ENCODE measurements around the gene ZNF555. TPM values are rescaled to one million over a fixed set of nuclear protein-coding genes. Genes with fewer than 3 reads are reported as not detected.

The ZNF555 gene
- total and polyA plus RNA-seq, 3 experiments from 2014 or later = 2.5 to 4.5 (median 3.0) TPM

DNA sequence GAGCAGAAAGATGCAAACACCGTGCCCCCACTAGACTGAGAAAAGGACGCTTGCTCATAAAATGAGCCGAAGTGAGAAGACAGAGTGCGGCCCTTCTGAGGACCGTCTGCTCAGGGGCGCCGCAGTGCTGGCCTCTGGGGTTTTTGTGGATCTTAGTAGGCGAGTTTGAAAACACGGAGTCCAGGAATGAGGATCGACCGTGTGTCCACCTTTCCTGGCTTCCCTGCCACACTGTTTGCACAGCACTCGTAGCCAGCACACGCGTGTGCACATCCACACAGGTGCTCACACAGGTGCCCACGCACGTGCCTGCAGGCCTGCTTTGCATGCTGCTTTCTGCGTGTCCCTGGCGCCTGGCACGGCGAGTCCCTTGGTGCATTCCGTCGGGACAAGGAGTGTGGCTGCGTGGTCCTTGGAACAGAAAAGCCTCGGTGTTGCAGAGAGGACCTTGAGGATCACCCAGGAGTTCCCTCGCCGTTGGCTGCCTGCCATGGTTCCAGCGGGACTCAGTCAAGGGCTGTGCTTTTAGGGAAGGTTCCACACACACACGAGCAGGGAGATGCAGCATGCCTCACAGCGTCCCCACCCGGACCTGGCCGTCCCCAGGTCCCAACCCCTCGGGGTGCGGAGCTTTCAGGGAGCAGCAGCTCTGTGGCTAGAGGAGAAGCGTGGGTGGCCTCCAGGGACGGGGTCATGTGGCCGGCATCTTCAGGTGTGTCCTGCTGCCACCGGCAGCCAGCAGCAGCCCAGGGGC lies 31.7 kb upstream of the ZNF555 start:
- Histone ChIP-seq H3K4me3 (ENCODE audit: low read length) (no peak overlapping the region), H3K27me3 (ENCODE audit: insufficient read depth, low read length, poor library complexity, severe bottlenecking) (no peaks in the 10 kb centered on the region), H3K9me3 (ENCODE audit: low read length) (no peaks in the 10 kb centered on the region), H3K27ac (ENCODE audit: low read depth, low read length) (no peak overlapping the region), H3K36me3 (ENCODE audit: insufficient read depth, low read length) (no peaks in the 10 kb centered on the region), H3K4me1 (ENCODE audit: insufficient read depth, low read length) (no peaks in the 10 kb centered on the region)
- Mint-ChIP-seq H3K4me3 (no peak overlapping the region), H3K36me3 (peaks cover 3 to 40% (median 7%) of the 10 kb centered on the region in 3 donors), H3K27me3 (no peaks in the 10 kb centered on the region), H3K4me1 (no peaks in the 10 kb centered on the region), H3K27ac (no peak overlapping the region), H3K9me3 (no peaks in the 10 kb centered on the region)
- POLR2A ChIA-PET = no interaction called here
- CTCF ChIA-PET = no interaction called here
- DNase-seq = no peak

GRCh38 chr19:2810141-2811091 lies 30.9 kb upstream of the ZNF555 start:
- Mint-ChIP-seq H3K36me3 (peaks cover 3 to 36% (median 7%) of the 10 kb centered on the region in 3 donors), H3K4me1 (no peaks in the 10 kb centered on the region), H3K27ac (no peak overlapping the region), H3K4me3 (no peak overlapping the region), H3K27me3 (no peaks in the 10 kb centered on the region), H3K9me3 (no peaks in the 10 kb centered on the region)
- Histone ChIP-seq H3K9me3 (ENCODE audit: low read length) (no peaks in the 10 kb centered on the region), H3K27ac (ENCODE audit: low read depth, low read length) (no peak overlapping the region), H3K4me1 (ENCODE audit: insufficient read depth, low read length) (no peaks in the 10 kb centered on the region), H3K4me3 (ENCODE audit: low read length) (no peak overlapping the region), H3K36me3 (ENCODE audit: insufficient read depth, low read length) (no peaks in the 10 kb centered on the region), H3K27me3 (ENCODE audit: insufficient read depth, low read length, poor library complexity, severe bottlenecking) (no peaks in the 10 kb centered on the region)
- DNase-seq = no peak
- CTCF ChIA-PET = interaction anchor here (0.6 kb wide), 1 partner anchor 32 kb away, joined by 3 read pairs; no protein-coding TSS in a partner anchor
- POLR2A ChIA-PET = no interaction called here

DNA sequence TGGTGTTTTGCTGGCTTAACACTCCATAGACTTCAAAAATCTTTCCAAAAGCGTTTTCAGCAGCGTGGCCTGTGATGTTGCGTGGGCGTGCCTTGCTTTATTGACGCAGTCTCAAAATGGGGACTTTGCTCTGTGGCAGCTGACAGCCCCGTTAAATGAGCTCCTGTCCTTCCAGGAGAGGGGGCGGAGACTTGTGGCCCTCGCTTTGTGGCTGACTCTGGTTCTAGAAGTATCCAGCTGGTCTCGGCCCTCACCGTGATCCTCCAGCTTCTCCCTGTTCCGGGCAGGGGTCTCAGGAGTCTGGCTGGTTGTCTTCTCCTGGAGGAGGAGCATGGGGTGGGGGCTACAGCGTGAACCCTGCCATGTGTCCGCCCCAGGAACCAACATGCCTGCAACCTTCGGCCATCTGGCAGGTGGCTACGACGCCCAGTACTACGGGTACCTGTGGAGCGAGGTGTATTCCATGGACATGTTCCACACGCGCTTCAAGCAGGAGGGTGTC lies 30.0 kb upstream of the ZNF555 start:
- H3K36me3 ChIP-seq (ENCODE audit: insufficient read depth, low read length) = no peaks in the 10 kb centered on the region
- H3K27ac Mint-ChIP-seq = no peak overlapping the region
- POLR2A ChIA-PET = no interaction called here

DNA sequence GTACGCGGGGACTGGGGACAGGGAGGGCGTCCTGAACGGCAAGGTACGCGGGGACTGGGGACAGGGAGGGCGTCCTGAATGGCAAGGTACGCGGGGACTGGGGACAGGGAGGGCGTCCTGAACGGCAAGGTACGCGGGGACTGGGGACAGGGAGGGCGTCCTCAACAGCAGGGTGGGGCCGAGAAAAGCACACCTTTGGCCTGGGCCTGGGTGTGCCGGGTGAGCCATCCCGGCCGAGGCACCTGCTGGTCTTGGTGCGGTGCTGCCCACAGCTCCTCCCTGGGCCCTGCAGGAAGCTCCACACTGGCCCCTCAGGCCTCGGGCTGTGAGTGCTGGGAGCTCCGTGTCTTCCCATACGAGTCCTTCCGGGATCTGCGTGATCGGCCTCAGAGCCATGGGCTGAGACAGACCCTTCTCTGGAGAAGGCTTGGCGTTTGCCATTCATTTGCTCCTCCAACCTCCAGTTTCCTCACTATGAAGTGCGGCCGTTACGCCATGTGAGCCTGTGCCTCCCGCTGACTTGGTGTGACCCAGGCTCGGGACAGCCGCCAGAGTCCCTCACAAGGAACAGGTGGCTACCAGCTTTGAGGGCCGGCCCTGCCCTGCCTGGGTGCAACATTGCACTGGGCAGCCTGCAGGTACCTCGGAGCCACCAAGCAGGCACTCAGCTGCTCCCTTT lies 29.4 kb upstream of the ZNF555 start:
- no peaks in the 10 kb centered on the region for H3K27me3 Mint-ChIP-seq
- Histone ChIP-seq H3K27me3 (ENCODE audit: insufficient read depth, low read length, poor library complexity, severe bottlenecking) (no peaks in the 10 kb centered on the region), H3K9me3 (ENCODE audit: low read length) (no peaks in the 10 kb centered on the region), H3K4me3 (ENCODE audit: low read length) (no peak overlapping the region), H3K27ac (ENCODE audit: low read depth, low read length) (no peak overlapping the region), H3K36me3 (ENCODE audit: insufficient read depth, low read length) (no peaks in the 10 kb centered on the region), H3K4me1 (ENCODE audit: insufficient read depth, low read length) (no peaks in the 10 kb centered on the region)
- H3K4me3 Mint-ChIP-seq = no peak overlapping the region
- ChIA-PET CTCF (interaction anchor here (0.7 kb wide), 1 partner anchor 26 kb away, joined by 3 read pairs; no protein-coding TSS in a partner anchor), POLR2A (no interaction called here)
- no peaks in the 10 kb centered on the region for H3K9me3 Mint-ChIP-seq
- no peak for DNase-seq
- H3K27ac Mint-ChIP-seq = peak overlapping the region in 1 of 8 donors; percentile 47
- H3K4me1 Mint-ChIP-seq = no peaks in the 10 kb centered on the region
- peaks cover 3 to 28% (median 7%) of the 10 kb centered on the region in 3 donors for H3K36me3 Mint-ChIP-seq

More for the DNA sequence above, 30.0 kb upstream of the ZNF555 start:
- Histone ChIP-seq H3K27me3 (ENCODE audit: insufficient read depth, low read length, poor library complexity, severe bottlenecking) (no peaks in the 10 kb centered on the region), H3K4me1 (ENCODE audit: insufficient read depth, low read length) (no peaks in the 10 kb centered on the region), H3K27ac (ENCODE audit: low read depth, low read length) (no peak overlapping the region), H3K4me3 (ENCODE audit: low read length) (no peak overlapping the region), H3K9me3 (ENCODE audit: low read length) (no peaks in the 10 kb centered on the region)
- Mint-ChIP-seq H3K4me1 (no peaks in the 10 kb centered on the region), H3K4me3 (no peak overlapping the region), H3K36me3 (peaks cover 3 to 34% (median 7%) of the 10 kb centered on the region in 3 donors), H3K9me3 (no peaks in the 10 kb centered on the region), H3K27me3 (no peaks in the 10 kb centered on the region)
- DNase-seq = no peak
- CTCF ChIA-PET = interaction anchor here (0.6 kb wide), 1 partner anchor 33 kb away, joined by 3 read pairs; no protein-coding TSS in a partner anchor

GRCh38 chr19:2812414-2813234 lies 28.7 kb upstream of the ZNF555 start:
- Histone ChIP-seq H3K27me3 (ENCODE audit: insufficient read depth, low read length, poor library complexity, severe bottlenecking) (no peaks in the 10 kb centered on the region), H3K36me3 (ENCODE audit: insufficient read depth, low read length) (no peaks in the 10 kb centered on the region), H3K27ac (ENCODE audit: low read depth, low read length) (no peak overlapping the region), H3K9me3 (ENCODE audit: low read length) (no peaks in the 10 kb centered on the region), H3K4me1 (ENCODE audit: insufficient read depth, low read length) (no peaks in the 10 kb centered on the region), H3K4me3 (ENCODE audit: low read length) (no peak overlapping the region)
- Mint-ChIP-seq H3K36me3 (peaks cover 3 to 25% (median 7%) of the 10 kb centered on the region in 3 donors), H3K27me3 (no peaks in the 10 kb centered on the region), H3K4me1 (no peaks in the 10 kb centered on the region), H3K4me3 (no peak overlapping the region), H3K9me3 (no peaks in the 10 kb centered on the region), H3K27ac (peak overlapping the region in 1 of 8 donors; percentile 47)
- CTCF ChIA-PET = interaction anchor here (0.7 kb wide), 1 partner anchor 25 kb away, joined by 3 read pairs; no protein-coding TSS in a partner anchor
- no peak for DNase-seq
- POLR2A ChIA-PET = no interaction called here

DNA sequence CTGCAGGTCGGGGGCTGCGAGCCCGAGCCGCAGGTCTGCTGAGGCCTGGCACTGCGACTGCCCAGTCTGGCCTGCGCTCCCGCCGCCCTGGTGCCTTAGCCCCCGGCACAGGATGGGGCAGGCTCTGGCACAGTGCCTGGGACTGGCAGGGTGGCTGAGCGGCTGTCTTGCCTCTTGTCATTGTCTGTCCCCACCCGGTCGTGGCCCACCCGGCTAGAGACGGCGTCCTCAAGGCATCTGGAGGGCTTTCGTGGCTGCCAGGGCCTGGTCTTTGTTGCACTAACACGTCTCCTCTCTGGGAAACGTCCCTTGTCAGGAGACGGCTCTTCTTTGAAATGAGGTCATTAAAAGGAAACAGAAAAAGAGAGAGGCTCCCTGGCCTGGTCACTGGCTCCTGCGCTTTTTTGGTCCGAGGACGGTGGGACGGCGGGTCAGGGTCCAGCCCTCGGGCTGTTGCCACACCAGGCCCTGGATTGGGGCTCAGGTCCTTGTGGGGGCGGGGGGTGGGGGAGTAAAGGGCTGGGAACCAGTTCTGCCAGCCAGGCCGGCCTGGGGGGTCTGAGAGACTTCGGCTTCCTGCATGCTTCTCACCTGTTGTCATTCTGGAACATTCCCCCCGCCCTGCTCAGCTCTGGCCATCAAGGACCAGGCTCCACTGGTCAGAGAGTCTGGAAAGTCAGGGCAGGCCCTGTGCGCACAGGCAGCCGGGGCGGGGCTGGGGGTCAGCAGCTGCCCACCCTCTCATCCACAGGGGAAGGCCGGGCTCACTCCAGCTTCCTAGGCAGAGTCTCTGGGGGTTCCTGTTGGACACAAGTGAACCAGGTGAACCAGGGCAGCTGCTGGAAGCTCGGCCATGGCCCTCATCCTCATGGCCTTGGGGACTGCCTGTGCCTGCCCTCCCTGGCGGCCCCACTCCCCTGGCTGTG lies 27.8 kb upstream of the ZNF555 start:
- H3K27me3 ChIP-seq (ENCODE audit: insufficient read depth, low read length, poor library complexity, severe bottlenecking) = no peaks in the 10 kb centered on the region
- H3K27me3 Mint-ChIP-seq = no peaks in the 10 kb centered on the region
- ChIA-PET CTCF (no interaction called here), POLR2A (no interaction called here)
- H3K4me1 ChIP-seq (ENCODE audit: insufficient read depth, low read length) = no peaks in the 10 kb centered on the region
- no peak overlapping the region for H3K4me3 Mint-ChIP-seq
- H3K4me1 Mint-ChIP-seq = no peaks in the 10 kb centered on the region
- no peak overlapping the region for H3K27ac ChIP-seq (ENCODE audit: low read depth, low read length)
- no peaks in the 10 kb centered on the region for H3K9me3 Mint-ChIP-seq
- DNase-seq = no peak
- H3K4me3 ChIP-seq (ENCODE audit: low read length) = no peak overlapping the region
- H3K27ac Mint-ChIP-seq = no peak overlapping the region
- H3K36me3 ChIP-seq (ENCODE audit: insufficient read depth, low read length) = no peaks in the 10 kb centered on the region
- no peaks in the 10 kb centered on the region for H3K9me3 ChIP-seq (ENCODE audit: low read length)
- peaks cover 3 to 21% (median 7%) of the 10 kb centered on the region in 3 donors for H3K36me3 Mint-ChIP-seq

Data from CD8-positive, alpha-beta memory T cell (primary cell).